ENCODE measurements around the gene MKRN1.
"Not testable (repeated sequence)": the region's sequence is repeated elsewhere in the genome, so short reads cannot be mapped to it uniquely, and the experiment has no call there.

The MKRN1 gene

GRCh38 chr7:140479062-140479738, at the start of gene MKRN1:
Gene MKRN1, minus strand, starts transcription at chr7:140479505. Its CDS starts 161 bp downstream, at chr7:140479344.
- peaks cover 5% of the 10 kb centered on the region for H3K36me3 Mint-ChIP-seq
- CTCF ChIA-PET = interaction anchor here (1.1 kb wide), 1 partner anchor 9 kb away, joined by 4 read pairs; no protein-coding TSS in a partner anchor
- H3K27me3 Mint-ChIP-seq = peaks cover 13% of the 10 kb centered on the region
- peak within 1 kb of the TSS; percentile 99 for H3K27ac Mint-ChIP-seq
- H3K4me1 Mint-ChIP-seq = peaks cover 38% of the 10 kb centered on the region
- H3K9me3 Mint-ChIP-seq = no peaks in the 10 kb centered on the region
- peak; percentile 95 for DNase-seq
- H3K4me3 Mint-ChIP-seq = peak within 1 kb of the TSS; percentile 100

- CTCF ChIA-PET = no interaction called here
- Mint-ChIP-seq H3K36me3 (no peaks in the 10 kb centered on the region), H3K4me3 (no peak overlapping the region), H3K27me3 (peaks cover 33% of the 10 kb centered on the region), H3K9me3 (no peaks in the 10 kb centered on the region), H3K4me1 (peaks cover 7% of the 10 kb centered on the region), H3K27ac (no peak overlapping the region)
- no peak for DNase-seq
Measured at GRCh38 chr7:140526787-140527664, 47.7 kb upstream of the MKRN1 start.

- Mint-ChIP-seq H3K27ac (no peak overlapping the region), H3K36me3 (no peaks in the 10 kb centered on the region), H3K27me3 (peaks cover 40% of the 10 kb centered on the region), H3K4me1 (peaks cover 7% of the 10 kb centered on the region), H3K4me3 (no peak overlapping the region), H3K9me3 (no peaks in the 10 kb centered on the region)
- CTCF ChIA-PET = no interaction called here
- no peak for DNase-seq
Measured at GRCh38 chr7:140526214-140526613, 46.9 kb upstream of the MKRN1 start.

- Mint-ChIP-seq H3K36me3 (no peaks in the 10 kb centered on the region), H3K9me3 (no peaks in the 10 kb centered on the region), H3K27ac (no peak overlapping the region), H3K4me1 (peaks cover 7% of the 10 kb centered on the region), H3K4me3 (no peak overlapping the region), H3K27me3 (peaks cover 42% of the 10 kb centered on the region)
- peak; percentile 31 for DNase-seq
- CTCF ChIA-PET = no interaction called here
Measured at GRCh38 chr7:140525743-140526142, 46.4 kb upstream of the MKRN1 start.

- CTCF ChIA-PET = interaction anchor here (0.6 to 0.9 kb wide), 2 partner anchors 44 to 55 kb away, joined by 3 read pairs; no protein-coding TSS in a partner anchor
- Mint-ChIP-seq H3K27ac (no peak overlapping the region), H3K4me1 (peaks cover 10% of the 10 kb centered on the region), H3K27me3 (peaks cover 39% of the 10 kb centered on the region), H3K4me3 (no peak overlapping the region), H3K9me3 (no peaks in the 10 kb centered on the region), H3K36me3 (no peaks in the 10 kb centered on the region)
- no peak for DNase-seq
Measured at GRCh38 chr7:140521421-140521820, 42.1 kb upstream of the MKRN1 start.

GRCh38 chr7:140519007-140519399, 39.7 kb upstream of the MKRN1 start:
- H3K9me3 Mint-ChIP-seq = no peaks in the 10 kb centered on the region
- no peak for DNase-seq

GRCh38 chr7:140518370-140519006, 39.2 kb upstream of the MKRN1 start:
- no peak overlapping the region for H3K4me3 Mint-ChIP-seq
- DNase-seq = no peak
- H3K36me3 Mint-ChIP-seq = no peaks in the 10 kb centered on the region
- CTCF ChIA-PET = interaction anchor here (0.7 to 1.9 kb wide), 9 partner anchors 19 to 495 kb away, joined by 3 to 7 read pairs (median 3); no protein-coding TSS in a partner anchor
- H3K9me3 Mint-ChIP-seq = no peaks in the 10 kb centered on the region
- peaks cover 3% of the 10 kb centered on the region for H3K4me1 Mint-ChIP-seq
- no peak overlapping the region for H3K27ac Mint-ChIP-seq
- peaks cover 29% of the 10 kb centered on the region for H3K27me3 Mint-ChIP-seq

More at GRCh38 chr7:140519007-140519399, 39.7 kb upstream of the MKRN1 start:
- H3K36me3 Mint-ChIP-seq = no peaks in the 10 kb centered on the region
- CTCF ChIA-PET = interaction anchor here (1.2 to 1.5 kb wide), 2 partner anchors 57 to 154 kb away, joined by 3 read pairs; partner anchors contain the start of gene ADCK2
- H3K27ac Mint-ChIP-seq = no peak overlapping the region
- no peak overlapping the region for H3K4me3 Mint-ChIP-seq
- H3K4me1 Mint-ChIP-seq = peaks cover 3% of the 10 kb centered on the region
- H3K27me3 Mint-ChIP-seq = peaks cover 29% of the 10 kb centered on the region

- Mint-ChIP-seq H3K9me3 (no peaks in the 10 kb centered on the region), H3K27me3 (peaks cover 24% of the 10 kb centered on the region), H3K27ac (no peak overlapping the region), H3K4me1 (peaks cover 3% of the 10 kb centered on the region), H3K36me3 (no peaks in the 10 kb centered on the region), H3K4me3 (no peak overlapping the region)
- peak; percentile 81 for DNase-seq
- CTCF ChIA-PET = interaction anchor here (0.7 to 1.9 kb wide), 11 partner anchors 20 to 495 kb away, joined by 3 to 7 read pairs (median 4); no protein-coding TSS in a partner anchor
Measured at GRCh38 chr7:140517546-140518369, 38.5 kb upstream of the MKRN1 start.

GRCh38 chr7:140512317-140513000, 33.2 kb upstream of the MKRN1 start:
- H3K27me3 Mint-ChIP-seq = peaks cover 5% of the 10 kb centered on the region
- no peaks in the 10 kb centered on the region for H3K9me3 Mint-ChIP-seq
- H3K4me1 Mint-ChIP-seq = no peaks in the 10 kb centered on the region
- no peak overlapping the region for H3K4me3 Mint-ChIP-seq
- no peaks in the 10 kb centered on the region for H3K36me3 Mint-ChIP-seq
- CTCF ChIA-PET = interaction anchor here (0.5 to 0.6 kb wide), 2 partner anchors 18 to 141 kb away, joined by 3 to 4 read pairs; no protein-coding TSS in a partner anchor
- no peak overlapping the region for H3K27ac Mint-ChIP-seq
- DNase-seq = no peak

- no peaks in the 10 kb centered on the region for H3K9me3 Mint-ChIP-seq
- H3K4me3 Mint-ChIP-seq = no peak overlapping the region
- no peaks in the 10 kb centered on the region for H3K4me1 Mint-ChIP-seq
- CTCF ChIA-PET = no interaction called here
- no peak overlapping the region for H3K27ac Mint-ChIP-seq
- DNase-seq = no peak
- H3K27me3 Mint-ChIP-seq = peaks cover 13% of the 10 kb centered on the region
- no peaks in the 10 kb centered on the region for H3K36me3 Mint-ChIP-seq
Measured at GRCh38 chr7:140509789-140510188, 30.5 kb upstream of the MKRN1 start.

GRCh38 chr7:140507556-140507955, 28.3 kb upstream of the MKRN1 start:
- H3K4me3 Mint-ChIP-seq, H3K4me1 Mint-ChIP-seq, CTCF ChIA-PET, H3K9me3 Mint-ChIP-seq, DNase-seq, H3K36me3 Mint-ChIP-seq, H3K27ac Mint-ChIP-seq: not testable (repeated sequence)
- H3K27me3 Mint-ChIP-seq = peaks cover 13% of the 10 kb centered on the region

- Mint-ChIP-seq H3K27ac (no peak overlapping the region), H3K9me3 (no peaks in the 10 kb centered on the region), H3K4me1 (no peaks in the 10 kb centered on the region), H3K4me3 (no peak overlapping the region), H3K27me3 (peaks cover 13% of the 10 kb centered on the region), H3K36me3 (no peaks in the 10 kb centered on the region)
- CTCF ChIA-PET = no interaction called here
- DNase-seq = no peak
Measured at GRCh38 chr7:140506788-140507464, 27.6 kb upstream of the MKRN1 start.

GRCh38 chr7:140501966-140502365, 22.7 kb upstream of the MKRN1 start:
- peaks cover 10% of the 10 kb centered on the region for H3K27me3 Mint-ChIP-seq
- no peak for DNase-seq
- H3K27ac Mint-ChIP-seq = no peak overlapping the region
- H3K4me3 Mint-ChIP-seq = no peak overlapping the region
- H3K9me3 Mint-ChIP-seq = no peaks in the 10 kb centered on the region
- H3K4me1 Mint-ChIP-seq = no peaks in the 10 kb centered on the region
- CTCF ChIA-PET = no interaction called here
- H3K36me3 Mint-ChIP-seq = no peaks in the 10 kb centered on the region

Measured in activated naive CD4-positive, alpha-beta T cell treated with anti-CD3 and anti-CD28 coated beads, Interleukin-2, amount 10 ng/mL, durations not matched to agents 7 days and 5 days (primary cell).